ENCODE data around the gene PPP2R2D. TPM values are rescaled to one million over a fixed set of nuclear protein-coding genes. Genes with fewer than 3 reads are reported as not detected.

The PPP2R2D gene
- total RNA-seq, 2 experiments from 2014 or later: 37.4 to 38.5 TPM

GRCh38 chr10:131947631-131948347, 47.0 kb downstream of the PPP2R2D start:
- Histone ChIP-seq H3K79me2 (ENCODE audit: insufficient read depth, low read depth, low read length) (no peaks in the 10 kb centered on the region), H3K36me3 (ENCODE audit: insufficient read depth, low read length) (peaks cover 80% of the 10 kb centered on the region), H3K4me2 (ENCODE audit: low read length) (no peak overlapping the region), H3K9me2 (ENCODE audit: insufficient read depth, low read length) (no peaks in the 10 kb centered on the region), H2AFZ (ENCODE audit: low read length) (no peak overlapping the region), H3K9me3 (ENCODE audit: low read length) (no peaks in the 10 kb centered on the region), H3K4me3 (ENCODE audit: low read depth, low read length, poor library complexity, severe bottlenecking) (no peak overlapping the region), H4K20me1 (ENCODE audit: insufficient read depth, low read length) (no peaks in the 10 kb centered on the region), H3K4me1 (ENCODE audit: insufficient read depth, low read length, poor library complexity, severe bottlenecking) (no peaks in the 10 kb centered on the region), H3K27ac (ENCODE audit: low read depth, low read length, poor library complexity, severe bottlenecking) (no peak overlapping the region)
- CTCF ChIA-PET (ENCODE audit: unreplicated experiment): no interaction called here
- intact Hi-C loops (cut with micrococcal nuclease; ENCODE audit: unreplicated experiment): no loop called here
- no peak for TF ChIP-seq EZH2phosphoT487 (IDR thresholded peaks at IDR 0.05; ENCODE audit: borderline replicate concordance, low read depth, low read length)
- TF ChIP-seq, protein P1, sequence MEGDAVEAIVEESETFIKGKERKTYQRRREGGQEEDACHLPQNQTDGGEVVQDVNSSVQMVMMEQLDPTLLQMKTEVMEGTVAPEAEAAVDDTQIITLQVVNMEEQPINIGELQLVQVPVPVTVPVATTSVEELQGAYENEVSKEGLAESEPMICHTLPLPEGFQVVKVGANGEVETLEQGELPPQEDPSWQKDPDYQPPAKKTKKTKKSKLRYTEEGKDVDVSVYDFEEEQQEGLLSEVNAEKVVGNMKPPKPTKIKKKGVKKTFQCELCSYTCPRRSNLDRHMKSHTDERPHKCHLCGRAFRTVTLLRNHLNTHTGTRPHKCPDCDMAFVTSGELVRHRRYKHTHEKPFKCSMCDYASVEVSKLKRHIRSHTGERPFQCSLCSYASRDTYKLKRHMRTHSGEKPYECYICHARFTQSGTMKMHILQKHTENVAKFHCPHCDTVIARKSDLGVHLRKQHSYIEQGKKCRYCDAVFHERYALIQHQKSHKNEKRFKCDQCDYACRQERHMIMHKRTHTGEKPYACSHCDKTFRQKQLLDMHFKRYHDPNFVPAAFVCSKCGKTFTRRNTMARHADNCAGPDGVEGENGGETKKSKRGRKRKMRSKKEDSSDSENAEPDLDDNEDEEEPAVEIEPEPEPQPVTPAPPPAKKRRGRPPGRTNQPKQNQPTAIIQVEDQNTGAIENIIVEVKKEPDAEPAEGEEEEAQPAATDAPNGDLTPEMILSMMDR (conservative IDR thresholded peaks at IDR 0.05; ENCODE audit: low read length): no peak
- DNase-seq (ENCODE audit: low spot score): no peak
- no TSS peak for BruUV-seq (replicated peaks)
- POLR2A ChIA-PET: interaction anchor here (1.0 kb wide), 1 partner anchor 25 kb away, joined by 3 read pairs; no protein-coding TSS in a partner anchor

DNA sequence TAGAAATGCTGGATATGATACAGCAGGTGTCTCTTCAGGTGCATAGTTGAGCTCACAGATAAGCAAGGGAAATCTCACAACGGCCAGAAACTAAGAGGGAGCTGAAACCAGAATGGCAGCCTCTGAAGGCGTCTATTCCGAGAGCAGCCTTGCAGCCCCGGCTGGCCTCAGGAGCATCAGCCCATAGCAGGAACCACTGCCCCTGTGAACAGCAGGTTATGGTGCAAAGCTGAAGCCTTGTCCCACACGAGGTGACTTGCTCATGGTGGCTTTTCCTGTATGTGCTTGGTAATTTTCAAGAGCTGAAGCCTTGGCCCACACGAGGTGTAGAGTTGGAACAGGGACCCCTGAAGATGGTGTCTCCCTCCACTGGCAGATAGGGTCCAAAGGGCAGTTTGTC, 47.7 kb downstream of the PPP2R2D start:
- no peak for DNase-seq (ENCODE audit: low spot score)
- Histone ChIP-seq H3K9me2 (ENCODE audit: insufficient read depth, low read length) (no peaks in the 10 kb centered on the region), H3K79me2 (ENCODE audit: insufficient read depth, low read depth, low read length) (no peaks in the 10 kb centered on the region), H2AFZ (ENCODE audit: low read length) (no peak overlapping the region), H4K20me1 (ENCODE audit: insufficient read depth, low read length) (no peaks in the 10 kb centered on the region), H3K4me2 (ENCODE audit: low read length) (no peak overlapping the region), H3K27ac (ENCODE audit: low read depth, low read length, poor library complexity, severe bottlenecking) (no peak overlapping the region), H3K4me3 (ENCODE audit: low read depth, low read length, poor library complexity, severe bottlenecking) (no peak overlapping the region), H3K36me3 (ENCODE audit: insufficient read depth, low read length) (peaks cover 76% of the 10 kb centered on the region), H3K4me1 (ENCODE audit: insufficient read depth, low read length, poor library complexity, severe bottlenecking) (no peaks in the 10 kb centered on the region), H3K9me3 (ENCODE audit: low read length) (no peaks in the 10 kb centered on the region)
- intact Hi-C loops (cut with micrococcal nuclease; ENCODE audit: unreplicated experiment): no loop called here
- ChIA-PET POLR2A (no interaction called here), CTCF (ENCODE audit: unreplicated experiment) (no interaction called here)
- no TSS peak for BruUV-seq (replicated peaks)
- no peak for TF ChIP-seq EZH2phosphoT487 (IDR thresholded peaks at IDR 0.05; ENCODE audit: borderline replicate concordance, low read depth, low read length)
- TF ChIP-seq, protein P1 (conservative IDR thresholded peaks at IDR 0.05; ENCODE audit: low read length): no peak

Measured in OCI-LY7 (cell line).